ENCODE data around the gene COQ4.

The COQ4 gene

GRCh38 chr9:128372784-128373183 is 50.1 kb downstream of the COQ4 start:
- no peak for DNase-seq (ENCODE audit: low spot score)

- DNase-seq (ENCODE audit: low spot score): no peak
These were observed 51.6 kb downstream of the COQ4 start for GRCh38 chr9:128374221-128374675.

- no peak for DNase-seq (ENCODE audit: low spot score)
These were observed 53.2 kb downstream of the COQ4 start for GRCh38 chr9:128375865-128376264.

GRCh38 chr9:128382261-128382660 is 59.6 kb downstream of the COQ4 start:
- DNase-seq (ENCODE audit: low spot score): no peak

- DNase-seq (ENCODE audit: low spot score): no peak
These were observed 60.5 kb downstream of the COQ4 start for GRCh38 chr9:128383007-128383753.
